GM12891 (cell line): ENCODE results near the gene SLC19A1.

ENCODE experiments used
- DNase-seq: peaks from one replicate; pipeline ENCODE4 v3.0.0; 2011; ENCODE audit warnings: low spot score; ENCODE audit not compliant: insufficient read length
- FAIRE-seq: peaks from 2 replicates; lab custom pipeline; 2011; peaks lifted over from hg19 to GRCh38; lab: Jason Lieb, UNC
- PAX5 ChIP-seq: IDR thresholded peaks from 2 replicates; pipeline ENCODE4 v1.6.1; 2011; ENCODE audit warnings: low read length, moderate library complexity, mild to moderate bottlenecking; ENCODE audit not compliant: insufficient read depth, severe bottlenecking
- POLR2A ChIP-seq: IDR thresholded peaks from 2 replicates; pipeline ENCODE4 v1.6.1; 2011; ENCODE audit warnings: low read depth, low read length, control low read depth
- POLR2AphosphoS5 ChIP-seq: IDR thresholded peaks from 2 replicates; pipeline ENCODE4 v1.6.1; 2011; ENCODE audit warnings: low read depth, low read length, control low read depth
- POU2F2 ChIP-seq: IDR thresholded peaks from 2 replicates; pipeline ENCODE4 v1.6.1; 2011; ENCODE audit warnings: low read depth, mild to moderate bottlenecking, control low read depth, low read length, moderate library complexity
- SPI1 ChIP-seq: IDR thresholded peaks from 2 replicates; pipeline ENCODE4 v1.6.1; 2011; ENCODE audit warnings: low read depth, low read length, control low read depth
- TAF1 ChIP-seq: IDR thresholded peaks from 2 replicates; pipeline ENCODE4 v1.6.1; 2011; ENCODE audit warnings: low read depth, low read length, control low read depth

The SLC19A1 gene

GRCh38 chr21:45539796-45540600, 2.2 kb downstream of the SLC19A1 start:
- no peak for TF ChIP-seq POLR2AphosphoS5
- FAIRE-seq (no peak), DNase-seq (no peak)

- DNase-seq, result no peak
- no peak for TF ChIP-seq TAF1
- TF ChIP-seq POLR2A, result no peak
- no peak for TF ChIP-seq SPI1
- TF ChIP-seq POU2F2, result no peak
- TF ChIP-seq PAX5, result no peak
- TF ChIP-seq POLR2AphosphoS5, result no peak
Observed at GRCh38 chr21:45539046-45539795, 3.0 kb downstream of the SLC19A1 start.

GRCh38 chr21:45538381-45539045, 3.7 kb downstream of the SLC19A1 start:
- TF ChIP-seq POLR2A (no peak), PAX5 (no peak), POLR2AphosphoS5 (no peak), TAF1 (no peak), SPI1 (no peak), POU2F2 (no peak)
- DNase-seq (no peak), FAIRE-seq (no peak)

More at GRCh38 chr21:45539046-45539795, 3.0 kb downstream of the SLC19A1 start:
- FAIRE-seq, result no peak

- no peak for TF ChIP-seq POU2F2
- no peak for TF ChIP-seq SPI1
- no peak for TF ChIP-seq PAX5
- TF ChIP-seq POLR2AphosphoS5, result no peak
- TF ChIP-seq TAF1, result no peak
- no peak for TF ChIP-seq POLR2A
- no peak for DNase-seq
- FAIRE-seq, result no peak
Observed at GRCh38 chr21:45537746-45538291, 4.4 kb downstream of the SLC19A1 start.

GRCh38 chr21:45537111-45537745, 5.0 kb downstream of the SLC19A1 start:
- FAIRE-seq, result no peak

GRCh38 chr21:45536301-45537081, 5.7 kb downstream of the SLC19A1 start:
- no peak for FAIRE-seq

More at GRCh38 chr21:45537111-45537745, 5.0 kb downstream of the SLC19A1 start:
- TF ChIP-seq SPI1 (no peak), TAF1 (no peak)
- DNase-seq, result no peak

GRCh38 chr21:45535341-45536081, 6.7 kb downstream of the SLC19A1 start:
- DNase-seq, result no peak
- no peak for FAIRE-seq
- no peak for TF ChIP-seq POLR2AphosphoS5
- no peak for TF ChIP-seq TAF1
- TF ChIP-seq POU2F2, result no peak
- TF ChIP-seq PAX5, result no peak
- TF ChIP-seq SPI1, result no peak
- no peak for TF ChIP-seq POLR2A

More at GRCh38 chr21:45536301-45537081, 5.7 kb downstream of the SLC19A1 start:
- TF ChIP-seq POLR2AphosphoS5, result no peak
- no peak for TF ChIP-seq TAF1
- TF ChIP-seq PAX5, result no peak
- no peak for DNase-seq

GRCh38 chr21:45534636-45535331, 7.5 kb downstream of the SLC19A1 start:
- DNase-seq (no peak), FAIRE-seq (no peak)
- TF ChIP-seq POLR2A (no peak), PAX5 (no peak)
